Measurements from ENCODE around the gene RPS2.
A peak's percentile ranks its signal among the peaks of the same experiment; 100 is the strongest.

Gene RPS2

GRCh38 chr16:1998852-1999801 is 34.5 kb upstream of the RPS2 start:
- DNase-seq (ENCODE audit: low read depth in 2 of 2), result no peak

GRCh38 chr16:1998360-1998835 is 33.8 kb upstream of the RPS2 start:
- DNase-seq (ENCODE audit: low read depth in 2 of 2), result no peak

GRCh38 chr16:1997494-1998359 is 33.1 kb upstream of the RPS2 start:
- no peak for DNase-seq (ENCODE audit: low read depth in 2 of 2)

GRCh38 chr16:1993731-1994131 is 29.1 kb upstream of the RPS2 start:
- no peak for DNase-seq (ENCODE audit: low read depth in 2 of 2)

- no peak for DNase-seq (ENCODE audit: low read depth in 2 of 2)
Observed at GRCh38 chr16:1992704-1993317, 28.2 kb upstream of the RPS2 start.

GRCh38 chr16:1991948-1992703 is 27.5 kb upstream of the RPS2 start:
- peak; percentile 73 to 80 for DNase-seq (ENCODE audit: low read depth in 2 of 2)

GRCh38 chr16:1991588-1991947 is 26.9 kb upstream of the RPS2 start:
- DNase-seq (ENCODE audit: low read depth in 2 of 2), result no peak

GRCh38 chr16:1991135-1991551 is 26.5 kb upstream of the RPS2 start:
- no peak for DNase-seq (ENCODE audit: low read depth in 2 of 2)

GRCh38 chr16:1990351-1991134 is 25.9 kb upstream of the RPS2 start:
- DNase-seq (ENCODE audit: low read depth in 2 of 2), result no peak

- no peak for DNase-seq (ENCODE audit: low read depth in 2 of 2)
Observed at GRCh38 chr16:1990101-1990350, 25.4 kb upstream of the RPS2 start.

GRCh38 chr16:1989209-1990100 is 24.8 kb upstream of the RPS2 start, which contains the start of gene SYNGR3:
Gene SYNGR3 (plus strand): TSS chr16:1989970. CDS start chr16:1990103, 133 bp downstream.
- no peak for DNase-seq (ENCODE audit: low read depth in 2 of 2)

GRCh38 chr16:1987198-1987597 is 22.6 kb upstream of the RPS2 start:
- DNase-seq (ENCODE audit: low read depth in 2 of 2), result no peak

- DNase-seq (ENCODE audit: low read depth in 2 of 2), result no peak
Observed at GRCh38 chr16:1985466-1986150, 21.0 kb upstream of the RPS2 start.

GRCh38 chr16:1984347-1985225 is 20.0 kb upstream of the RPS2 start:
- DNase-seq (ENCODE audit: low read depth in 2 of 2), result no peak

GRCh38 chr16:1983544-1984346 is 19.1 kb upstream of the RPS2 start, which contains the start of gene GFER:
Gene GFER (plus strand): TSS chr16:1984193. CDS start chr16:1984219, 26 bp downstream.
- DNase-seq (ENCODE audit: low read depth in 2 of 2), result peak; percentile 70 to 73

- DNase-seq (ENCODE audit: low read depth in 2 of 2), result no peak
Observed at GRCh38 chr16:1982991-1983543, 18.4 kb upstream of the RPS2 start.

GRCh38 chr16:1982013-1982433 is 17.4 kb upstream of the RPS2 start:
- DNase-seq (ENCODE audit: low read depth in 2 of 2), result no peak

All from fibroblast of skin of left biceps (primary cell).